Activated T-helper 17 cell treated with anti-CD3 and anti-CD28 coated beads, Interleukin-2, amount 50 U/mL, for 72 hours (primary cell): Measurements from ENCODE around the gene PPP1R13L. TPM values are rescaled to one million over a fixed set of nuclear protein-coding genes. Genes with fewer than 3 reads are reported as not detected.

Experiments
- ATAC-seq: fragments of 150-1000 bp; cut with Tn5 transposase; replicated peaks from 2 replicates; pipeline ENCODE4 v1.10.0; 2021; ENCODE audit warnings: mild to moderate bottlenecking, moderate library complexity
- H3K27ac Mint-ChIP-seq: one replicate; pipeline ENCODE4 v1.8.0; 2022; ENCODE audit warnings: mixed read lengths
- H3K27me3 Mint-ChIP-seq: one replicate; pipeline ENCODE4 v1.8.0; 2022; ENCODE audit warnings: mixed read lengths
- H3K36me3 Mint-ChIP-seq: one replicate; pipeline ENCODE4 v1.8.0; 2022; ENCODE audit warnings: low read depth, mild to moderate bottlenecking, mixed read lengths
- H3K4me1 Mint-ChIP-seq: one replicate; pipeline ENCODE4 v1.8.0; 2022; ENCODE audit warnings: mixed read lengths
- H3K4me3 Mint-ChIP-seq: one replicate; pipeline ENCODE4 v1.8.0; 2022; ENCODE audit warnings: mild to moderate bottlenecking, mixed read lengths
- H3K9me3 Mint-ChIP-seq: one replicate; pipeline ENCODE4 v1.8.0; 2022; ENCODE audit warnings: mixed read lengths
- total RNA-seq, 2 donors: library from RNA; stranded (reverse); gene quantifications; one replicate each; pipeline ENCODE4 v1.2.3, GENCODE V29; 2022

Gene PPP1R13L
- total RNA-seq, 2 donors from 2014 or later: 21.0 to 66.8 TPM

GRCh38 chr19:45406226-45407090, 1.6 kb upstream of the PPP1R13L start, which contains the start of gene POLR1G:
Gene POLR1G, plus strand, starts transcription at chr19:45406644. Its CDS starts 53 bp downstream, at chr19:45406697.
- H3K27me3 Mint-ChIP-seq: peaks cover 18% of the 10 kb centered on the region
- peak; percentile 81 for ATAC-seq
- H3K27ac Mint-ChIP-seq: peak within 1 kb of the TSS; percentile 97
- H3K4me3 Mint-ChIP-seq: peak within 1 kb of the TSS; percentile 91
- H3K9me3 Mint-ChIP-seq: no peaks in the 10 kb centered on the region
- H3K4me1 Mint-ChIP-seq: peaks cover 24% of the 10 kb centered on the region
- peaks cover 64% of the 10 kb centered on the region for H3K36me3 Mint-ChIP-seq

- Mint-ChIP-seq H3K9me3 (no peaks in the 10 kb centered on the region), H3K4me1 (peaks cover 24% of the 10 kb centered on the region), H3K4me3 (peak overlapping the region; percentile 91), H3K36me3 (peaks cover 56% of the 10 kb centered on the region), H3K27me3 (peaks cover 18% of the 10 kb centered on the region), H3K27ac (peak overlapping the region; percentile 97)
- peak; percentile 64 for ATAC-seq
Measured at GRCh38 chr19:45405435-45406225, 761 bp upstream of the PPP1R13L start.

- Mint-ChIP-seq H3K36me3 (peaks cover 44% of the 10 kb centered on the region), H3K4me3 (peak overlapping the region; percentile 91), H3K27me3 (peaks cover 21% of the 10 kb centered on the region), H3K27ac (no peak overlapping the region), H3K4me1 (peaks cover 20% of the 10 kb centered on the region), H3K9me3 (no peaks in the 10 kb centered on the region)
- ATAC-seq: no peak
Measured at GRCh38 chr19:45403781-45404556, 900 bp downstream of the PPP1R13L start.

- Mint-ChIP-seq H3K27me3 (peaks cover 25% of the 10 kb centered on the region), H3K36me3 (peaks cover 41% of the 10 kb centered on the region), H3K4me1 (peaks cover 13% of the 10 kb centered on the region), H3K9me3 (no peaks in the 10 kb centered on the region), H3K4me3 (no peak overlapping the region), H3K27ac (no peak overlapping the region)
- ATAC-seq: no peak
Measured at GRCh38 chr19:45403272-45403671, 1.6 kb downstream of the PPP1R13L start.

GRCh38 chr19:45402298-45403061, 2.4 kb downstream of the PPP1R13L start:
- ATAC-seq: no peak

GRCh38 chr19:45401815-45402214, 3.1 kb downstream of the PPP1R13L start:
- peaks cover 10% of the 10 kb centered on the region for H3K4me1 Mint-ChIP-seq
- H3K27ac Mint-ChIP-seq: no peak overlapping the region
- no peak for ATAC-seq
- peaks cover 35% of the 10 kb centered on the region for H3K27me3 Mint-ChIP-seq
- H3K36me3 Mint-ChIP-seq: peaks cover 45% of the 10 kb centered on the region
- no peaks in the 10 kb centered on the region for H3K9me3 Mint-ChIP-seq
- no peak overlapping the region for H3K4me3 Mint-ChIP-seq

More at GRCh38 chr19:45402298-45403061, 2.4 kb downstream of the PPP1R13L start:
- Mint-ChIP-seq H3K27ac (no peak overlapping the region), H3K4me1 (peaks cover 10% of the 10 kb centered on the region), H3K9me3 (no peaks in the 10 kb centered on the region), H3K36me3 (peaks cover 43% of the 10 kb centered on the region), H3K27me3 (peaks cover 29% of the 10 kb centered on the region), H3K4me3 (no peak overlapping the region)

- Mint-ChIP-seq H3K36me3 (peaks cover 32% of the 10 kb centered on the region), H3K4me1 (no peaks in the 10 kb centered on the region), H3K27ac (no peak overlapping the region), H3K4me3 (no peak overlapping the region), H3K27me3 (peaks cover 35% of the 10 kb centered on the region), H3K9me3 (no peaks in the 10 kb centered on the region)
- ATAC-seq: no peak
Measured at GRCh38 chr19:45400192-45400591, 4.7 kb downstream of the PPP1R13L start.

GRCh38 chr19:45395821-45396617, 8.8 kb downstream of the PPP1R13L start:
- Mint-ChIP-seq H3K9me3 (no peaks in the 10 kb centered on the region), H3K4me3 (no peak overlapping the region), H3K4me1 (no peaks in the 10 kb centered on the region), H3K27me3 (peaks cover 17% of the 10 kb centered on the region), H3K27ac (no peak overlapping the region), H3K36me3 (peaks cover 15% of the 10 kb centered on the region)
- no peak for ATAC-seq

GRCh38 chr19:45391871-45392665, 12.8 kb downstream of the PPP1R13L start:
- Mint-ChIP-seq H3K4me3 (no peak overlapping the region), H3K36me3 (peaks cover 1% of the 10 kb centered on the region), H3K4me1 (no peaks in the 10 kb centered on the region), H3K27ac (no peak overlapping the region), H3K9me3 (no peaks in the 10 kb centered on the region), H3K27me3 (peaks cover 5% of the 10 kb centered on the region)
- ATAC-seq: no peak

GRCh38 chr19:45391346-45391745, 13.5 kb downstream of the PPP1R13L start:
- Mint-ChIP-seq H3K27me3 (peaks cover 4% of the 10 kb centered on the region), H3K36me3 (no peaks in the 10 kb centered on the region), H3K4me1 (no peaks in the 10 kb centered on the region), H3K4me3 (no peak overlapping the region), H3K9me3 (no peaks in the 10 kb centered on the region), H3K27ac (no peak overlapping the region)
- ATAC-seq: no peak

- Mint-ChIP-seq H3K27me3 (peaks cover 18% of the 10 kb centered on the region), H3K36me3 (no peaks in the 10 kb centered on the region), H3K4me3 (no peak overlapping the region), H3K4me1 (no peaks in the 10 kb centered on the region), H3K27ac (no peak overlapping the region), H3K9me3 (no peaks in the 10 kb centered on the region)
- peak; percentile 16 for ATAC-seq
Measured at GRCh38 chr19:45385392-45386221, 19.3 kb downstream of the PPP1R13L start.

- no peaks in the 10 kb centered on the region for H3K9me3 Mint-ChIP-seq
- H3K36me3 Mint-ChIP-seq: no peaks in the 10 kb centered on the region
- H3K4me1 Mint-ChIP-seq: no peaks in the 10 kb centered on the region
- peaks cover 14% of the 10 kb centered on the region for H3K27me3 Mint-ChIP-seq
- no peak overlapping the region for H3K4me3 Mint-ChIP-seq
- H3K27ac Mint-ChIP-seq: no peak overlapping the region
- no peak for ATAC-seq
Measured at GRCh38 chr19:45382426-45382825, 22.4 kb downstream of the PPP1R13L start.
